ENCODE measurements around the gene CSGALNACT2.

The CSGALNACT2 gene

GRCh38 chr10:43234471-43235041, 96.3 kb downstream of the CSGALNACT2 start:
- POLR2A ChIA-PET (ENCODE audit: low non-redundant PET): no interaction called here
- H3K27ac ChIP-seq: no peak overlapping the region
- no peak for TF ChIP-seq CTCF (conservative IDR thresholded peaks at IDR 0.05; ENCODE audit: low read depth)
- CTCF ChIA-PET: no interaction called here
- no peak for DNase-seq (ENCODE audit: low spot score)
